K562 (cell line): ENCODE data around the gene ZBTB43. TPM values are rescaled to one million over a fixed set of nuclear protein-coding genes. Genes with fewer than 3 reads are reported as not detected.

Source experiments
- ATAC-seq: fragments of 200-7000 bp; cut with Tn5 transposase; 3 replicates; pipeline ENCODE4 v1.9.1; 2020; ENCODE audit warnings: moderate library complexity
- BruUV-seq: library from RNA; stranded (reverse); fragments of 400-500 nt; replicated peaks from 2 replicates; lab custom pipeline; 2021; lab: Mats Ljungman, UMichigan
- CTCF ChIA-PET: fragments of 300-600 bp; formaldehyde crosslinking; extraction: SDS; loops from one replicate; lab custom pipeline; 2021; ENCODE audit warnings: low intra/inter-chr PET ratio; lab: Yijun Ruan, JAX
- POLR2A ChIA-PET: fragments of 300-600, 350-650 bp; sonication (Branson Sonifier 250); formaldehyde crosslinking; extraction: SDS; loops from one replicate; lab custom pipeline; 2021; ENCODE audit warnings: antibody characterized with exemption, inconsistent platforms; lab: Yijun Ruan, JAX
- DNase-seq, 4 experiments: peaks; one replicate each; pipeline versions ENCODE4 v3.0.0 to v3.0.0-alpha.2; 2011 to 2018; ENCODE audit warnings: low spot score in 3 of 4, mixed read lengths in 3 of 4; ENCODE audit errors: extremely low read depth in 1 of 4
- FAIRE-seq: peaks from 2 replicates; lab custom pipeline; 2011; peaks lifted over from hg19 to GRCh38; lab: Jason Lieb, UNC
- H2AFZ ChIP-seq: 2 replicates; pipeline ENCODE4 v1.6.0; 2011; ENCODE audit warnings: low read depth, low read length, control low read depth, inconsistent platforms
- H3K27ac ChIP-seq: fragments of 200-600 bp; 3 replicates; pipeline ENCODE4 v1.8.0; 2011; ENCODE audit warnings: low read depth, mild to moderate bottlenecking, control low read depth, inconsistent platforms, low read length, moderate library complexity, mixed read lengths; ENCODE audit errors: extremely low read depth
- H3K27me3 ChIP-seq, 2 experiments: fragments of 300-600 bp in 1 of 2; 2 replicates in 1 of 2; 3 replicates in 1 of 2; pipeline versions ENCODE4 v1.6.0 to v1.8.0; 2011; ENCODE audit warnings: inconsistent platforms in 2 of 2, low read length in 2 of 2, mild to moderate bottlenecking in 1 of 2, mixed read lengths in 1 of 2, moderate library complexity in 1 of 2; ENCODE audit not compliant: control insufficient read depth in 2 of 2, insufficient read depth in 2 of 2
- H3K36me3 ChIP-seq: fragments of 300-600 bp; 3 replicates; pipeline ENCODE4 v1.8.0; 2011; ENCODE audit warnings: mild to moderate bottlenecking, low read length, inconsistent platforms; ENCODE audit not compliant: control insufficient read depth, insufficient read depth
- H3K4me1 ChIP-seq, 2 experiments: fragments of 200-600 bp in 1 of 2; replicated peaks in 1 of 2; 2 replicates in 1 of 2; 3 replicates in 1 of 2; pipeline versions ENCODE4 v1.5.1 to v1.8.0; 2011; ENCODE audit warnings: inconsistent platforms in 2 of 2, low read length in 2 of 2, mild to moderate bottlenecking in 1 of 2, mixed read lengths in 1 of 2, moderate library complexity in 1 of 2; ENCODE audit not compliant: control insufficient read depth in 2 of 2, insufficient read depth in 2 of 2
- H3K4me2 ChIP-seq: 2 replicates; pipeline ENCODE4 v1.6.1; 2011; ENCODE audit warnings: low read length, control low read depth, inconsistent platforms, mixed read lengths; ENCODE audit not compliant: insufficient read depth
- H3K4me3 ChIP-seq: fragments of 200-600 bp; sonication (generic), shearing (Covaris generic); 2 replicates; pipeline ENCODE4 v1.5.1; 2016; ENCODE audit warnings: control low read depth, inconsistent platforms
- H3K79me2 ChIP-seq: fragments of 200-600 bp; 3 replicates; pipeline ENCODE4 v1.8.0; 2011; ENCODE audit warnings: low read length, inconsistent platforms; ENCODE audit not compliant: control insufficient read depth, insufficient read depth
- H3K9ac ChIP-seq, 2 experiments: 2 replicates each; pipeline versions ENCODE4 v1.6.0 to v1.6.1; 2011; ENCODE audit warnings: low read depth in 2 of 2, low read length in 2 of 2, control low read depth in 1 of 2, inconsistent platforms in 1 of 2, mild to moderate bottlenecking in 1 of 2, mixed read lengths in 1 of 2; ENCODE audit not compliant: insufficient read depth in 1 of 2
- H3K9me1 ChIP-seq: one replicate; pipeline ENCODE4 v1.6.0; 2011; ENCODE audit warnings: inconsistent platforms, mild to moderate bottlenecking, low read length, moderate library complexity; ENCODE audit not compliant: control insufficient read depth, insufficient read depth
- H3K9me3 ChIP-seq: replicated peaks from 2 replicates; pipeline ENCODE4 v1.5.1; 2011; ENCODE audit warnings: low read depth, low read length, inconsistent platforms; ENCODE audit not compliant: control insufficient read depth, insufficient read depth
- H4K20me1 ChIP-seq: replicated peaks from 2 replicates; pipeline ENCODE4 v1.6.1; 2011; ENCODE audit warnings: low read length, inconsistent platforms, mixed read lengths; ENCODE audit not compliant: control insufficient read depth, insufficient read depth
- CBX2 ChIP-seq: fragments of 200-600 bp; sonication (generic); IDR thresholded peaks from one replicate; pipeline ENCODE4 v1.6.1; 2012; ENCODE audit warnings: mild to moderate bottlenecking, low read length, inconsistent platforms; ENCODE audit not compliant: insufficient read depth, poor library complexity, severe bottlenecking
- JUND ChIP-seq, 2 experiments: IDR thresholded peaks; 2 replicates in 1 of 2; 3 replicates in 1 of 2; pipeline ENCODE4 v1.6.1; 2011; ENCODE audit warnings: borderline replicate concordance in 2 of 2, low read depth in 2 of 2, low read length in 2 of 2, improper control_type of control experiment in 1 of 2, missing biosample characterization in 1 of 2, missing genetic modification characterization in 1 of 2, missing genetic modification reagents in 1 of 2
- L3MBTL2 ChIP-seq: fragments of 450-650 bp; IDR thresholded peaks from 2 replicates; pipeline ENCODE4 v1.6.1; 2016; ENCODE audit warnings: mild to moderate bottlenecking, moderate library complexity
- WGBS: fragments of 100-300 bp; shearing (Covaris generic); methylation state at CpG from one replicate; pipeline ENCODE4 v1.1.6; 2016; ENCODE audit warnings: low coverage, mixed read lengths; ENCODE audit not compliant: insufficient coverage; ENCODE audit errors: missing lambda C conversion rate; 5-methylcytosine and 5-hydroxymethylcytosine counted together
- in situ Hi-C: fragments of 300-500 bp; cut with MboI; formaldehyde crosslinking; loops from 4 replicates; pipeline ENCODE4 v1.15.0; 2018; ENCODE audit warnings: inconsistent platforms, mixed read lengths
- intact Hi-C: fragments of 100-400 bp; cut with micrococcal nuclease; formaldehyde crosslinking; loops from 2 replicates; pipeline ENCODE4 v1.14.2; 2022
- polyA plus RNA-seq, 8 experiments: library from polyadenylated mRNA; depleted of rRNA in 4 of 8; stranded (reverse) in 5 of 8; unstranded in 3 of 8; fragments of >200 nt; fragmentation: Nextera tagmentation in 2 of 8; fragmentation: Illumina TruSeq in 1 of 8; extraction: Ambion mirVana in 2 of 8; extraction: Trizol in 1 of 8; gene quantifications; 2 replicates each; pipeline versions ENCODE4 v1.2.1 to v1.2.3, GENCODE V29; 2011 to 2014; ENCODE audit warnings: inconsistent platforms in 1 of 8, missing spikeins in 1 of 8
- total RNA-seq, 7 experiments: library from RNA; depleted of rRNA in 6 of 7; stranded (reverse); fragments of >200 nt in 6 of 7; fragmentation: Illumina TruSeq in 2 of 7; extraction: Trizol in 2 of 7; gene quantifications; 2 replicates each; pipeline versions ENCODE4 v1.2.1 to v1.2.3, GENCODE V29; 2011 to 2021; ENCODE audit warnings: low replicate concordance in 1 of 7

ZBTB43 gene
- total and polyA plus RNA-seq, 9 of the 15 experiments (the other 6 are each of a cell fraction or from before 2014, with no cell fraction given): 3.9 to 17.2 (median 9.1) TPM

DNA sequence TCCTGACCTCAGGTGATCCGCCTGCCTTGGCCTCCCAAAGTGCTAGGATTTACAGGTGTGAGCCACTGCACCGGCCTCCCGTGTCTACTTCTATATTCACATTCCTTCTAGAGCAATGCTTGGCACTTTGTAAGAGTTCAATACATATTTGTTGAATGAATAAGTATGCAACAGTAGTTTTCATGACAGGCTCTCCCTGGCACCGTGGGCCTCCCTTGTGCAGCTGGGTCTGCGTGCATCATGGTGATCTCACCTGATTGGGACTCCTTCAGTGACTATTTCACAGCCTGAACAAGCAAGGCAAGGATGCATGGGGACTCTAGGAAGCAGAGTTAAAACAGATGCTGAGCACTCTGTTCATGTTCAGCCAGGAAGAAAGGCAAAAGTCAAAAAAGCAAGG, 48.8 kb downstream of the ZBTB43 start:
- Histone ChIP-seq H3K4me1 (peaks cover 0 to 6% of the 10 kb centered on the region in 2 experiments; a peak in 3 of 5 replicates), H3K79me2 (no peaks in the 10 kb centered on the region), H3K27me3 (peaks cover 6 to 9% of the 10 kb centered on the region in 2 experiments; a peak in 4 of 5 replicates), H3K9me3 (no peaks in the 10 kb centered on the region), H2AFZ (no peak overlapping the region), H3K9ac (no peak overlapping the region), H3K4me2 (no peak overlapping the region), H3K4me3 (no peak overlapping the region), H3K9me1 (no peaks in the 10 kb centered on the region), H4K20me1 (peaks cover 3% of the 10 kb centered on the region; the same call in 1 of the 2 replicates), H3K36me3 (no peaks in the 10 kb centered on the region), H3K27ac (no peak overlapping the region)
- ChIA-PET POLR2A (no interaction called here), CTCF (no interaction called here)
- in situ Hi-C loops (no loop called here), intact Hi-C loops (no loop called here)
- no TSS peak for BruUV-seq
- ATAC-seq (no peak), FAIRE-seq (no peak), DNase-seq (no peak)
- no peak for TF ChIP-seq JUND (IDR thresholded peaks at IDR 0.05; ENCODE audit: borderline replicate concordance, low read depth, low read length)
- TF ChIP-seq JUND (tag; IDR thresholded peaks at IDR 0.05; ENCODE audit: borderline replicate concordance, low read depth, low read length): no peak
- TF ChIP-seq CBX2: no peak
- 34% methylated on average over 5 of the region's 5 CpGs for WGBS

DNA sequence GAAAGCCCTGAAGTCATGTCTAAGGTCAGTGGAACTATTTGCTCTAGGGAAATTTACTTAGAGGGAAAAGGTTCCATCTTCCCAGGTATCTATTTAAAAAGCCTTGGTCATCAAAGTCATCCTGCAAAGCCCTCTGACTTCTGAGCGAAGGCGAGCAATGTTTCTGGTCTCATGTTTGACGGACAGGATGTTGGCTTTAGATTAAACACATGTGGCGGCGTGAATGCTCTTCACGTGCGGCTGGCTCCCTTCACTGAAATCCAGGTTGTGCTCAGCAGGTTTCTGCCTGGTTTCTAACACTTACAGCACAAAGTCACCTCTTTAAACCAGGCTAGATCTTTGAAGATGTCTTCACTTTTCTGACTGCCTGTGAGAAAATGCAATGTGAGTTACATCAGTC, 49.9 kb downstream of the ZBTB43 start:
- ChIA-PET POLR2A (no interaction called here), CTCF (no interaction called here)
- BruUV-seq: no TSS peak
- Histone ChIP-seq H3K4me2 (no peak overlapping the region; the same call in 1 of the 2 replicates), H3K9me1 (no peaks in the 10 kb centered on the region), H3K4me3 (no peak overlapping the region), H3K36me3 (no peaks in the 10 kb centered on the region), H3K27me3 (peaks cover 6 to 9% of the 10 kb centered on the region in 2 experiments; a peak in 4 of 5 replicates), H3K79me2 (no peaks in the 10 kb centered on the region), H3K4me1 (peaks cover 1 to 10% of the 10 kb centered on the region in 2 experiments; a peak in 4 of 5 replicates), H2AFZ (peak overlapping the region; percentile 68; the same call in 1 of the 2 replicates), H3K9ac (no peak overlapping the region), H4K20me1 (peaks cover 3% of the 10 kb centered on the region; the same call in 1 of the 2 replicates), H3K9me3 (no peaks in the 10 kb centered on the region), H3K27ac (no peak overlapping the region)
- intact Hi-C loops (no loop called here), in situ Hi-C loops (no loop called here)
- ATAC-seq: peak; percentile 58
- peak; percentile 79 for FAIRE-seq
- 5% methylated on average over 7 of the region's 7 CpGs for WGBS
- DNase-seq: peak in 2 of 4 experiments; percentile 23 to 42
- peak; percentile 51; the same call in 1 of the 2 replicates for TF ChIP-seq L3MBTL2
